Sigmoid colon (tissue), 4 donors: ENCODE measurements around the gene C1orf21.

Experiments used
- CTCF ChIP-seq, 4 experiments: fragments of 450-650 bp in 3 of 4; fragments of 200-600 bp in 1 of 4; IDR thresholded peaks; one replicate each; pipeline ENCODE4 v1.5.1; 2016 to 2019; ENCODE audit warnings: antibody characterized with exemption in 4 of 4, mild to moderate bottlenecking in 3 of 4, moderate library complexity in 2 of 4
- EP300 ChIP-seq, 4 donors: sonication (generic); formaldehyde crosslinking; IDR thresholded peaks; one replicate each; pipeline ENCODE4 v1.6.1; 2017; ENCODE audit warnings: antibody characterized with exemption in 4 of 4

DNA sequence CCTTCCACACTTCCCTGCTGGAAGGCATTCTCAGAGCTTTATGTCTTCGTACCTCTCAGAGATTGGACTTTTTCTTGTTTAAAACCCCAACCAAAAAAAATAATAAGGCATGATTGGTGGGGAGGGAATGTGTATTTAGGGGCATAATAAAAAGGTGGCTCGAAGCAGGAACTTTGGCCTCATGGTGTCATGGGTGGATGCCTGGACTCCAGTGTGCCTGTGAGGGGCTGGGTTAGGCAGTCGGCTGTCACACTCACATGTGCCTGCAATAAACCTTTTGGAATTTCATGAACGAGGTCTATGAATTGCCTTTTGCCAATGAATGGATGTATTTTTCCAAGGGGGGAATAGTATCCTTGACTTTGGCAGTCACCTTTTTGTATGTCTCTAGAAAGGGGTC is 236.6 kb downstream of the C1orf21 start:
- TF ChIP-seq CTCF (IDR thresholded peaks at IDR 0.05) (no peak), EP300 (IDR thresholded peaks at IDR 0.05) (no peak)
